GM12891 (cell line): Measurements from ENCODE around the gene IVNS1ABP. TPM values are rescaled to one million over a fixed set of nuclear protein-coding genes. Genes with fewer than 3 reads are reported as not detected.
"Not testable (repeated sequence)": the region's sequence is repeated elsewhere in the genome, so short reads cannot be mapped to it uniquely, and the experiment has no call there.

Experiments
- DNase-seq: peaks from one replicate; pipeline ENCODE4 v3.0.0; 2011; ENCODE audit warnings: low spot score; ENCODE audit not compliant: insufficient read length
- FAIRE-seq: peaks from 2 replicates; lab custom pipeline; 2011; peaks lifted over from hg19 to GRCh38; lab: Jason Lieb, UNC
- PAX5 ChIP-seq: IDR thresholded peaks from 2 replicates; pipeline ENCODE4 v1.6.1; 2011; ENCODE audit warnings: low read length, moderate library complexity, mild to moderate bottlenecking; ENCODE audit not compliant: insufficient read depth, severe bottlenecking
- POLR2A ChIP-seq: IDR thresholded peaks from 2 replicates; pipeline ENCODE4 v1.6.1; 2011; ENCODE audit warnings: low read depth, low read length, control low read depth
- POLR2AphosphoS5 ChIP-seq: IDR thresholded peaks from 2 replicates; pipeline ENCODE4 v1.6.1; 2011; ENCODE audit warnings: low read depth, low read length, control low read depth
- POU2F2 ChIP-seq: IDR thresholded peaks from 2 replicates; pipeline ENCODE4 v1.6.1; 2011; ENCODE audit warnings: low read depth, mild to moderate bottlenecking, control low read depth, low read length, moderate library complexity
- SPI1 ChIP-seq: IDR thresholded peaks from 2 replicates; pipeline ENCODE4 v1.6.1; 2011; ENCODE audit warnings: low read depth, low read length, control low read depth
- TAF1 ChIP-seq: IDR thresholded peaks from 2 replicates; pipeline ENCODE4 v1.6.1; 2011; ENCODE audit warnings: low read depth, low read length, control low read depth
- polyA plus RNA-seq: library from polyadenylated mRNA; unstranded; fragments of >200 nt; gene quantifications from one replicate; pipeline ENCODE4 v1.2.1, GENCODE V29; 2012; ENCODE audit warnings: low read depth, missing spikeins, inconsistent platforms; ENCODE audit not compliant: missing spikeins

The IVNS1ABP gene
- polyA plus RNA-seq = 52.5 TPM

DNA sequence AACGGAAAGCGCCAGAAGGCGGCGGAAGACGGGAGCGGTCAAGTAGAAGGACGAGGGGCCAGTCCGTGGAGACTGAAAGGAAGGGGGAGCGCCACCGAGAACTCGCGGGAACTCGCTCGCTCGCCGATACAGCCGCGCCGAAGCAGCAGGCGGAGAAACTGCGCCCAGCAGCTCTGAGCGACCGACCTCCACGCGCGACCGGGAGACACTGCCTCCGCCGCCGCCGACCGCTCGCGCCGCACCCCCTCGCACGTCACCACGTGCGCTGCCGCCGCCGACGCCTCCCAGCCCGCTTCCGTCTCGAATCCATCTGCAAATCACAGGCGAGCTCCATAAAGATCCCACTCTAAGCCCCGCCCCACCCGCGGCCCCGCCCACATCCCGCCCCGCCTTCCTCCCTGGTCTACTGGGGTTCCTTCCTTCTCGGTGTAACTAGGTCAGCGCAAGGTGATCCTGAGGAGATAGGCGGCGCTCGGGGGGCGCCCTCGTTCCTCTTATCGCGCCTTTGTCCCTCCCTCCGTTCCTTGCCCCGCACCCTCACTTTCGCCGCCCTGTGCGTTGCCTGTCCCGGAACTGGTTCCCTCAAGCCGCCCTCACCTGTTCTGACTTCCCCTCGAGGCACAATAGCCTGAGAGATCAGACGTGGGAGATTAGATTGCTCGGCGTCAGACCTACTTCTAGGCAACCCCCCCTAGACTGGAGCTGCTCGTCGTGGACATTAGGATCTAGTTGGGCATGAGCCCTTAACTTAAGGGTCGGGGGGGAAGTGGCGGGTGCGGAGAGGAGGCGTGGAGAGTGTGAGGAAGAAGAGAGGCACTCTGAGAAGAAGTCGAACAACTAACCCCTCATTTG lies at the start of gene IVNS1ABP:
IVNS1ABP (minus strand) TSS at position 210 of the 852 bp plus-strand sequence. CDS start 7,750 bp downstream, outside the sequence.
- FAIRE-seq (peak; percentile 91), DNase-seq (peak; percentile 78)
- TF ChIP-seq POU2F2 (0 out of 2 replicates have a peak, but pooled peaks have one; percentile 64), POLR2AphosphoS5 (peak; percentile 96), SPI1 (peak; percentile 51), TAF1 (peak; percentile 97), PAX5 (no peak), POLR2A (peak; percentile 93)

DNA sequence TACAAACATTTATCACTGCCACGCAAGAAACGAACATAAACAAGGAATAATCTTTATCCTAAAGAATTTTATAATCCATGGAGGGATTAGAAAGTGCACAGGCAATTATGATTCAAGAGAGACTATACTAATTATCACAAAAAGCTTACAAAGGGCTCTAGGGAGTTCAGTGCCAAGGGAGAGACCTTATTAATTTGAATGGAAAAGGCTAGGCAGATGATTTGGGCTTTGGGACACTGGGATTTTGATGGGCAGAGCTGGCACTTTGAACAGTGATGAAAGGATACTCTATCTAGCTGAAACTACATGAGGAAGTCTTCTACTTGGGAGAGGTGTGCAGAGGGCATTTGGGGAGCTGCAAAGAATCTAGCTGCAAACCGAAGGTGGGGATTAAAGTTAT lies 48.9 kb upstream of the IVNS1ABP start:
- no peak for DNase-seq
- TF ChIP-seq POU2F2 (no peak), SPI1 (no peak), PAX5 (no peak), TAF1 (no peak)
- FAIRE-seq = no peak

DNA sequence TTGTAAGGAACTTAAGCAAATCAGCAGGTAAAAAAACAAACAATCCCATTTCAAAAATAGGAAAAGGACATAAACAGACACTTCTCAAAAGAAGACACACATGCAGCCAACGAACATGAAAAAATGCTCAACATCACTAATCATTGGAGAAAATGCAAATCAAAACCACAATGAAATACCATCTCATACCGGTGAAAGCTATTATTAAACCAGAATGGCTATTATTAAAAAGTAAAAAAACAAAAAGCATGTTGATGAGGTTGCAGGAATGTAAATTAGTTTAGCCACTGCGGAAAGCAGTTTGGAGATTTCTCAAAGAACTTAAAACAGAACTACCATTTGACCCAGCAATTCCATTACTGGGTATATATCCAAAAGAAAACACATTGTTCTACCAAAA lies 47.5 kb upstream of the IVNS1ABP start:
- not testable (repeated sequence) for DNase-seq

DNA sequence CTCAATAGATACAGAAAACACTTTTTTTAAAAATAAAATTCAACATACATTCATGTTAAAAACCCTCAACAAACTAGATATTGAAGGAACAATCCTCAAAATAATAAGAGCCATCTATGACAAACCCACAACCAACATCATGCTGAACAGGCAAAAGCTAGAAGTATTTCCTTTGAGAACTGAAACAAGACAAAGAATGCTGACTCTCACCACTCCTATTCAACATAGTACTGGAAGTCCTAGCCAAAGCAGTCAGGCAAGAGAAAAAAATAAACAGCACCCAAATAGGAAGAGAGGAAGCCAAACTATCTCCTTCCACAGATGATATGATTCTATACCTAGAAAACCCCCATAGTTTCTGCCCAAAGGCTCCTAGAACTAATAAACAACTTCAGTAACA lies 46.2 kb upstream of the IVNS1ABP start:
- no peak for FAIRE-seq
- TF ChIP-seq POU2F2 (no peak), POLR2A (no peak), PAX5 (no peak), TAF1 (no peak), SPI1 (no peak), POLR2AphosphoS5 (no peak)

More for the DNA sequence above, 47.5 kb upstream of the IVNS1ABP start:
- FAIRE-seq = not testable (repeated sequence)

DNA sequence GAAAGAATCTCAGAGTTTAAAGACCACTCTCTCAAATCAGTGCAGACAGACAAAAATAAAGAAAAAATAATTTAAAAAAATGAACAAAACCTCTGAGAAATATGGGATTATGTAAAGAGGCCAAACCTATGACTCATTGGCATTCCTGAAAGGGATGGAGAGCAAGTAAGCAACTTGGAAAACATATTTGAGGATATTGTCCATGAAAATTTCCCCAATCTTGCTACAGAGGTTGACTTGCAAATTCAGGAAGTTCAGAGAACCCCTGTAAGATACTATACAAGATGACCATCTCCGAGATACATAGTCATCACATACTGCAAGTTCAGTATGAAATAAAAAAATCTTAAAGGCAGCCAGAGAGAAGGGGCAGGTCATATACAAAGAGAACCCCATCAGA lies 43.7 kb upstream of the IVNS1ABP start:
- FAIRE-seq (no peak), DNase-seq (no peak)

More for the DNA sequence above, 46.2 kb upstream of the IVNS1ABP start:
- no peak for DNase-seq

DNA sequence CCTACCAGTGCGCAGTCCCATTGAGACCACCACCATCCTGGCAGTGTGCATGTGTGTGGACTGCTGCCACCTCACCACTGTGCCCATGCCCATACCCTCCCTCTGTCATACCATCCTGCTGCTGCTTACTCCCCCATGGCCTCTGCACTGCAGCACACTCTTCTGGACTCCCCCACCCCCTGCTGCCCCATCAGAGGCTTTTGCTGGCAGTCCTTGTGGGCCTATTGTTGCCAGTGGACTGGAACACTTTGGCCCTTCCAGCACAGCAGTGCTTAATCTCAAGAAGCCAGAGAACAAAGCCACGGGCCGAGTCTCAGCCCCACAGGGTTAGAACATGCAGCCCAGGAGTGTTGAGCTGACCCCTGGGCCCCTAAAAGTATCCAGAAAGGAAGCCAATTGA lies 41.9 kb upstream of the IVNS1ABP start:
- DNase-seq (no peak), FAIRE-seq (no peak)
- TF ChIP-seq SPI1 (no peak), POU2F2 (no peak), POLR2AphosphoS5 (no peak), PAX5 (no peak)

More for the DNA sequence above, 43.7 kb upstream of the IVNS1ABP start:
- TF ChIP-seq POLR2AphosphoS5 (no peak), POU2F2 (no peak), TAF1 (no peak), PAX5 (no peak), SPI1 (no peak), POLR2A (no peak)

DNA sequence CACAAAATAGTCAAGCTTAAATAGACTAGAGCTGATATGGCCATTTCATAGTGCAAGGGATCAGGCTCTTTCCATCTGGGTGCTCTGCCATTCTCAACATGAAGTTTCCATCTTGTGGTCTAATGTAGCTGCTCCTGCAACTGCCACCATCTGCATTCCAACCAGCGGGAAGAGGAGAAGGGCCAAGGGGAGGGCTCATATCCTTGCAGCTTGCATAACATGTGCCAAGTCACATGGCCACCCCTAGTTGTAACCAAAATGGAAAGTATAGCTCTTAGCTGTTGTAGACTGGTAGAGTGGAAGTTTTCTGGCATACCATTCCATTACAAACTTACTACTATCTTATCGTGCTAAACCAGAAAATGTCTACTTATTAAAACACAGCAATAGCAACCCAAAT lies 38.9 kb upstream of the IVNS1ABP start:
- no peak for DNase-seq
- TF ChIP-seq POU2F2 (no peak), POLR2AphosphoS5 (no peak), SPI1 (no peak), PAX5 (no peak), TAF1 (no peak), POLR2A (no peak)
- no peak for FAIRE-seq

DNA sequence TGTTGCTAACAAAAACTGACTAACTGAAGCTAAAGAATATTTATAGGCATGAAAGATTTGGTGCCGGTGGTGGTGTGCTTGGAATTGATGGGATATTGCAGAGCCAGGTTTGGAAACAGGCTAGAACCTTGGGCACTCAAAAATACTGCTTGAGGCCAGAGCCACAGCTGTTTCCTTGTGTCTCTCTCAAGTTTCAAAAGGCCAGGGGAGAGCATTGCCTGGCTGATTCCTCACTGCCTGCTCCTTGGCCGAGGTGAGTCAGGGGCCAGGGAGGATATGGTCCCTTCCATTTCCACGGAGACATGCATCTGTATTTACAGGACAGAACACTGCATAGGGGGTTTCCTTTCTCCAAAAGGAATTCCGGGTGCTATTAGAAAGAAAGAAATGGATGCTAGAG lies 36.1 kb upstream of the IVNS1ABP start:
- TF ChIP-seq POLR2A (no peak), PAX5 (no peak), POLR2AphosphoS5 (no peak), SPI1 (no peak), TAF1 (no peak), POU2F2 (no peak)
- DNase-seq (no peak), FAIRE-seq (no peak)

DNA sequence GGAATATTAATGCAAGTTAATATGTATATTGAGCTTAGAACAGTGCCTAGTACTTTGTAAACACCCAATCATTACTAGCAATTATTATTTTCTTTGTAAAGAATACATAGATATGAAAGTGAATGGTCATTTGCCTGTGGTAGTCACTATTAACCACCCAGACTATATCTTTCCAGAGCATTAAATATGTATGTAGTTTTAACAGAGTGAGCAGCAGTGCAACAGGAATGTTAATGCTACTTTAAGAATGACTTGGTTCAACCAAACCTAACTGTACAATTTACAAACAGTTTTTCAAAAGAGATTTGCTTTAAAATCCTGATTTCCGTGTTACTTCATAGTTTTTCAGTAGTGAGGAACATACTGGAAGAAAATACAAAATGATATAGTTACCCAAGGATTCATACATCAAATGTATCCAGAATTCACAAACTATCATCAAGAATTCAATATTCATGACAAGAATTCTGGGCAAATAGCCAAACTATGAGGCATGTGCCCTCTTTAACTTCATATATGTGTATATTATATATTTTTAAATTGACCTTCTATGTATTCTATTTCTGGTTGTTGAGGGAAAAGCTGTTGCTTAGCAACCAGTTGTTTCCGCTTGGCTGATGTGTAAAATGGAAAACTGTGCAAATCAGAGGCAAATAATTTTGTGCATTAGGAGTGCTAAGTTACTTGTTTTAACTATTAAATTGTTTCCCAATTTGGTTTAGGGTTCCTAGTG lies 34.9 kb upstream of the IVNS1ABP start:
- DNase-seq (no peak), FAIRE-seq (no peak)
- TF ChIP-seq TAF1 (no peak), POU2F2 (no peak), SPI1 (no peak), POLR2A (no peak), PAX5 (no peak), POLR2AphosphoS5 (no peak)

DNA sequence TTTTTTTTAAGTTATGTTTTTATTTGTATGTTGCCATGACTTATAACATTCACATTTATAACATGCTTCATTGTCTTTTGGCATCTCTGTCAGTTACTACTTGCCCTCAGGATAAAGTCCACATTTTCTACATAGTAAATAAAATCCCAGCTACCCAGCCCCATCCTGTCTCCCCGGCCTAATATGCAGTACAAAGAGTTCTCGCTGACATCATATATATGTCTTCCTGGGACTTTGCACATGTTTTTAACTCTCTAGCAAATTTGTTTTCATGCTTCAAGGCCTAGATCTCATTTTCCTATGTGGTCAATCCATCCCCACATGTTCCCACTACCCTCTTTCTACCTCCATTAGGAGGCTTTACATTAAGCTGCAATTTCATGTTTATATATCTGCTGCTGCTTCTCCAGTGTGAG lies 33.0 kb upstream of the IVNS1ABP start:
- TF ChIP-seq POLR2A = no peak
- TF ChIP-seq POU2F2 = no peak
- TF ChIP-seq PAX5 = no peak
- no peak for TF ChIP-seq POLR2AphosphoS5
- no peak for TF ChIP-seq SPI1
- TF ChIP-seq TAF1 = no peak
- FAIRE-seq = no peak
- no peak for DNase-seq
